Activated CD4-positive, CD25-positive, alpha-beta regulatory T cell treated with anti-CD3 and anti-CD28 coated beads, Interleukin-2, amount 50 U/mL, for 24 hours (primary cell): ENCODE measurements around the gene DTX4.

Experiments used
- ATAC-seq, 2 donors: fragments of 150-1000 bp; cut with Tn5 transposase; one replicate each; pipeline ENCODE4 v1.10.0; 2021; ENCODE audit warnings: mild to moderate bottlenecking in 1 of 2, moderate library complexity in 1 of 2

The DTX4 gene

GRCh38 chr11:59221441-59221840 is 49.5 kb downstream of the DTX4 start:
- no peak for ATAC-seq

GRCh38 chr11:59222464-59223060 is 50.6 kb downstream of the DTX4 start:
- ATAC-seq = no peak

GRCh38 chr11:59223177-59223576 is 51.2 kb downstream of the DTX4 start:
- no peak for ATAC-seq

GRCh38 chr11:59223611-59224010 is 51.7 kb downstream of the DTX4 start:
- ATAC-seq = no peak

- peak in 1 of 2 donors; percentile 48 for ATAC-seq
Observed at GRCh38 chr11:59224351-59224928, 52.5 kb downstream of the DTX4 start.

- no peak for ATAC-seq
Observed at GRCh38 chr11:59225017-59225416, 53.1 kb downstream of the DTX4 start.

- ATAC-seq = no peak
Observed at GRCh38 chr11:59226396-59226795, 54.5 kb downstream of the DTX4 start.

- no peak for ATAC-seq
Observed at GRCh38 chr11:59240322-59240721, 68.4 kb downstream of the DTX4 start.

- ATAC-seq = no peak
Observed at GRCh38 chr11:59243633-59244032, 71.7 kb downstream of the DTX4 start.

GRCh38 chr11:59247531-59248227 is 75.7 kb downstream of the DTX4 start:
- ATAC-seq = no peak

GRCh38 chr11:59249535-59249934 is 77.6 kb downstream of the DTX4 start:
- ATAC-seq = no peak

- ATAC-seq = no peak
Observed at GRCh38 chr11:59253001-59253400, 81.1 kb downstream of the DTX4 start.

- ATAC-seq = no peak
Observed at GRCh38 chr11:59254286-59254685, 82.4 kb downstream of the DTX4 start.

GRCh38 chr11:59255281-59255680 is 83.3 kb downstream of the DTX4 start:
- ATAC-seq = no peak
